SU-DHL-6 (cell line): ENCODE results near the gene PLEKHM2.

Source experiments
- EZH2phosphoT487 ChIP-seq: fragments of 200-600 bp; sonication (generic), shearing (Covaris generic); conservative IDR thresholded peaks from 2 replicates; pipeline ENCODE4 v1.6.1; 2018; ENCODE audit warnings: mild to moderate bottlenecking, antibody characterized with exemption, low read length, moderate library complexity, mixed read lengths
- TF ChIP-seq, protein P1 (sequence below): fragments of 200-600 bp; sonication (generic); IDR thresholded peaks from one replicate; pipeline ENCODE4 v1.5.1; 2017; ENCODE audit warnings: antibody characterized with exemption, mild to moderate bottlenecking, low read length, moderate library complexity; ENCODE audit not compliant: insufficient read depth, poor library complexity, severe bottlenecking

DNA sequence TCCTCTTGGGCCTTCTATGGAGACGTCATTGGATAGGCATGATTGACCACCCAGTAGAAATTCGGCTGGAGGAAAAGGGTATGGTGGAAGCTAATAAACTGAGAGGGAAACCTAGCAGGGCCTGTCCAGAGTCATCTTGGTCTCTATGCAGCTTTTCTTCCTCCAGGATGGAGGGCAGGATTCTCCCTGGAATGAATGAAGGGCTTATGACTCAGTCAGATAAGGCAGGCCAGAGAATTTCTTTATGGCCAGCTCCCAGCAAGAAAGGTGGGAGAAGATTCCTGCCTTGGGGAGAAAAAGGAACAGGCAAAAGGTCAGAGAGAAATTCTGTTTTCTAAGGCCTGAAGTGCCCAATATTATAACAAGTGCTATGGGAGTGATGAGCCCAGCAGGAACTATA lies 91.6 kb downstream of the PLEKHM2 start:
- TF ChIP-seq, protein P1, sequence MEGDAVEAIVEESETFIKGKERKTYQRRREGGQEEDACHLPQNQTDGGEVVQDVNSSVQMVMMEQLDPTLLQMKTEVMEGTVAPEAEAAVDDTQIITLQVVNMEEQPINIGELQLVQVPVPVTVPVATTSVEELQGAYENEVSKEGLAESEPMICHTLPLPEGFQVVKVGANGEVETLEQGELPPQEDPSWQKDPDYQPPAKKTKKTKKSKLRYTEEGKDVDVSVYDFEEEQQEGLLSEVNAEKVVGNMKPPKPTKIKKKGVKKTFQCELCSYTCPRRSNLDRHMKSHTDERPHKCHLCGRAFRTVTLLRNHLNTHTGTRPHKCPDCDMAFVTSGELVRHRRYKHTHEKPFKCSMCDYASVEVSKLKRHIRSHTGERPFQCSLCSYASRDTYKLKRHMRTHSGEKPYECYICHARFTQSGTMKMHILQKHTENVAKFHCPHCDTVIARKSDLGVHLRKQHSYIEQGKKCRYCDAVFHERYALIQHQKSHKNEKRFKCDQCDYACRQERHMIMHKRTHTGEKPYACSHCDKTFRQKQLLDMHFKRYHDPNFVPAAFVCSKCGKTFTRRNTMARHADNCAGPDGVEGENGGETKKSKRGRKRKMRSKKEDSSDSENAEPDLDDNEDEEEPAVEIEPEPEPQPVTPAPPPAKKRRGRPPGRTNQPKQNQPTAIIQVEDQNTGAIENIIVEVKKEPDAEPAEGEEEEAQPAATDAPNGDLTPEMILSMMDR: no peak
- no peak for TF ChIP-seq EZH2phosphoT487
